Left colon (tissue), 2 donors: Measurements from ENCODE around the gene GP5. TPM values are rescaled to one million over a fixed set of nuclear protein-coding genes. Genes with fewer than 3 reads are reported as not detected.

Experiments used
- ATAC-seq: fragments of 200-7000 bp; cut with Tn5 transposase; one replicate; pipeline ENCODE4 v1.9.1; 2020; ENCODE audit warnings: mild to moderate bottlenecking, moderate library complexity
- DNase-seq, 2 donors: peaks; one replicate each; pipeline ENCODE4 v3.0.0-alpha.2; 2020
- intact Hi-C, 2 donors: fragments of 100-400 bp; cut with DNase I in 1 of 2; cut with micrococcal nuclease in 1 of 2; formaldehyde crosslinking; loops; one replicate each; pipeline versions ENCODE4 v1.11.2 to v1.14.0; 2022; cut with DNase I, micrococcal nuclease
- total RNA-seq, 2 donors: library from RNA; stranded (reverse); fragmentation: NEBNext Ultra II Directional; extraction: Animal tissue kit (Norgen Biotek cat#: 25700); gene quantifications; one replicate each; pipeline ENCODE4 v1.2.1, GENCODE V29; 2021
- donor health status: DM: no; HTN: no; CAD: no.
- donor health status: DM: yes; HTN: yes; CAD: no.

The GP5 gene
- total RNA-seq, 2 donors from 2014 or later = not detected

- intact Hi-C loops = no loop called here
- no peak for ATAC-seq
Observed at GRCh38 chr3:194364314-194364651, 34.8 kb downstream of the GP5 start.

GRCh38 chr3:194360568-194360967 lies 38.5 kb downstream of the GP5 start:
- no peak for DNase-seq
- intact Hi-C loops = no loop called here
- no peak for ATAC-seq

More at GRCh38 chr3:194364314-194364651, 34.8 kb downstream of the GP5 start:
- DNase-seq = no peak

- no peak for DNase-seq
- intact Hi-C loops = no loop called here
- no peak for ATAC-seq
Observed at GRCh38 chr3:194357681-194358080, 41.4 kb downstream of the GP5 start.

- ATAC-seq = no peak
- DNase-seq = no peak
- intact Hi-C loops = no loop called here
Observed at GRCh38 chr3:194355379-194355778, 43.7 kb downstream of the GP5 start.

- ATAC-seq = no peak
- intact Hi-C loops = no loop called here
- no peak for DNase-seq
Observed at GRCh38 chr3:194354315-194354714, 44.8 kb downstream of the GP5 start.

- no peak for ATAC-seq
- intact Hi-C loops = no loop called here
Observed at GRCh38 chr3:194352667-194353246, 46.3 kb downstream of the GP5 start.

GRCh38 chr3:194351952-194352536 lies 47.0 kb downstream of the GP5 start:
- ATAC-seq (no peak), DNase-seq (no peak)
- intact Hi-C loops = no loop called here

More at GRCh38 chr3:194352667-194353246, 46.3 kb downstream of the GP5 start:
- no peak for DNase-seq

- intact Hi-C loops = no loop called here
- DNase-seq (no peak), ATAC-seq (no peak)
Observed at GRCh38 chr3:194351080-194351672, 47.9 kb downstream of the GP5 start, which contains the start of gene CPN2. Gene CPN2, minus strand, starts transcription at chr3:194351328. Its CDS starts 8,626 bp downstream, at chr3:194342702.

- no peak for DNase-seq
- no peak for ATAC-seq
- intact Hi-C loops = no loop called here
Observed at GRCh38 chr3:194350726-194351071, 48.4 kb downstream of the GP5 start.

GRCh38 chr3:194348354-194348753 lies 50.7 kb downstream of the GP5 start:
- ATAC-seq (no peak), DNase-seq (no peak)
- intact Hi-C loops = no loop called here

- DNase-seq = no peak
- no peak for ATAC-seq
- intact Hi-C loops = no loop called here
Observed at GRCh38 chr3:194346621-194347020, 52.4 kb downstream of the GP5 start.

- ATAC-seq (no peak), DNase-seq (no peak)
- intact Hi-C loops = no loop called here
Observed at GRCh38 chr3:194346035-194346434, 53.0 kb downstream of the GP5 start.

Other genes with a start within 250 kb of the GP5 start
- gene CPN2, start 47.9 kb downstream of the GP5 start, total RNA-seq = not detected
- under 1 TPM; 0.31 to 0.59 TPM for gene LRRC15, start 29.5 kb downstream of the GP5 start, total RNA-seq
- 100 to 1,000 TPM in 1 of 2 donors, 10 to 100 TPM in 1; 95.1 to 110 TPM for gene ATP13A3, start 87.7 kb upstream of the GP5 start, total RNA-seq
- 10 to 100 TPM; 46.1 to 68.2 TPM for gene TMEM44, start 234.2 kb upstream of the GP5 start, total RNA-seq